ENCODE data around the gene PPP5C.

DNA sequence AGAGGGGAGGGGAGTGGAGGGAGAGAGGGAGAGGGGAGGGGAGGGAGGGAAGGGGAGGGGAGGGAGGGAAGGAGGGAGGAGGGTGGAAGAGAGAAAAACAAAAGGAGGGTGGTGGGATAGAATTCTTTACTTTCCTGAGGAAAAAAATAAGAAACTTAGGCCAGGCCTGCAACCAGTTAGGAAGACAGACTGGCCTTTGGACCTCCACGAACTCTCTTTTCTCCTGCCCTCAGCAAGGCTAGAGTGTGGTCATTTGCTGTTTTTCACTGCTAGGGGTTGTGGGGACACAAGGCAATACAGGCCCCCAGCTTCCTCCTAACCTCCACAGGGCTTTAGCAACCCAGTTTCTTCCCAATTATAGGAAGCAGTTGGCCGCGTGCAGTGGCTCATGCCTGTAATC lies 62.3 kb downstream of the PPP5C start:
- TF ChIP-seq POLR2AphosphoS5 (IDR thresholded peaks at IDR 0.05) (no peak), EP300 (IDR thresholded peaks at IDR 0.05) (no peak)
- TF ChIP-seq, protein P1, sequence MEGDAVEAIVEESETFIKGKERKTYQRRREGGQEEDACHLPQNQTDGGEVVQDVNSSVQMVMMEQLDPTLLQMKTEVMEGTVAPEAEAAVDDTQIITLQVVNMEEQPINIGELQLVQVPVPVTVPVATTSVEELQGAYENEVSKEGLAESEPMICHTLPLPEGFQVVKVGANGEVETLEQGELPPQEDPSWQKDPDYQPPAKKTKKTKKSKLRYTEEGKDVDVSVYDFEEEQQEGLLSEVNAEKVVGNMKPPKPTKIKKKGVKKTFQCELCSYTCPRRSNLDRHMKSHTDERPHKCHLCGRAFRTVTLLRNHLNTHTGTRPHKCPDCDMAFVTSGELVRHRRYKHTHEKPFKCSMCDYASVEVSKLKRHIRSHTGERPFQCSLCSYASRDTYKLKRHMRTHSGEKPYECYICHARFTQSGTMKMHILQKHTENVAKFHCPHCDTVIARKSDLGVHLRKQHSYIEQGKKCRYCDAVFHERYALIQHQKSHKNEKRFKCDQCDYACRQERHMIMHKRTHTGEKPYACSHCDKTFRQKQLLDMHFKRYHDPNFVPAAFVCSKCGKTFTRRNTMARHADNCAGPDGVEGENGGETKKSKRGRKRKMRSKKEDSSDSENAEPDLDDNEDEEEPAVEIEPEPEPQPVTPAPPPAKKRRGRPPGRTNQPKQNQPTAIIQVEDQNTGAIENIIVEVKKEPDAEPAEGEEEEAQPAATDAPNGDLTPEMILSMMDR (IDR thresholded peaks at IDR 0.05), result no peak
